Activated CD8-positive, alpha-beta memory T cell treated with anti-CD3 and anti-CD28 coated beads, Interleukin-2, amount 10 ng/mL, durations not matched to agents 7 days and 5 days (primary cell): ENCODE data around the gene KDM2A. TPM values are rescaled to one million over a fixed set of nuclear protein-coding genes. Genes with fewer than 3 reads are reported as not detected.

Experiments
- ATAC-seq: fragments of 150-1000 bp; cut with Tn5 transposase; one replicate; pipeline ENCODE4 v1.10.0; 2021; ENCODE audit warnings: moderate library complexity
- CTCF ChIA-PET: fragments of 350-600 bp; sonication (Branson Sonifier 250); formaldehyde crosslinking; loops from one replicate; lab custom pipeline; 2021; ENCODE audit warnings: antibody characterized with exemption; lab: Charles Lee
- DNase-seq: peaks from one replicate; pipeline ENCODE4 v3.0.0-alpha.2; 2020
- H3K27ac Mint-ChIP-seq: one replicate; pipeline ENCODE4 v1.8.0; 2021; ENCODE audit warnings: mild to moderate bottlenecking, mixed read lengths
- H3K27me3 Mint-ChIP-seq: one replicate; pipeline ENCODE4 v1.8.0; 2021; ENCODE audit warnings: mixed read lengths
- H3K36me3 Mint-ChIP-seq: one replicate; pipeline ENCODE4 v1.8.0; 2021; ENCODE audit warnings: mild to moderate bottlenecking, mixed read lengths
- H3K4me1 Mint-ChIP-seq: one replicate; pipeline ENCODE4 v1.8.0; 2021; ENCODE audit warnings: mixed read lengths
- H3K4me3 Mint-ChIP-seq: one replicate; pipeline ENCODE4 v1.8.0; 2021; ENCODE audit warnings: mild to moderate bottlenecking, moderate library complexity, mixed read lengths
- H3K9me3 Mint-ChIP-seq: one replicate; pipeline ENCODE4 v1.8.0; 2022; ENCODE audit warnings: low read depth, mixed read lengths
- total RNA-seq, 2 experiments: library from RNA; stranded (reverse); gene quantifications; one replicate each; pipeline ENCODE4 v1.2.3, GENCODE V29; 2021

KDM2A gene
- total RNA-seq, 2 experiments from 2014 or later, result 93.6 to 116 TPM

DNA sequence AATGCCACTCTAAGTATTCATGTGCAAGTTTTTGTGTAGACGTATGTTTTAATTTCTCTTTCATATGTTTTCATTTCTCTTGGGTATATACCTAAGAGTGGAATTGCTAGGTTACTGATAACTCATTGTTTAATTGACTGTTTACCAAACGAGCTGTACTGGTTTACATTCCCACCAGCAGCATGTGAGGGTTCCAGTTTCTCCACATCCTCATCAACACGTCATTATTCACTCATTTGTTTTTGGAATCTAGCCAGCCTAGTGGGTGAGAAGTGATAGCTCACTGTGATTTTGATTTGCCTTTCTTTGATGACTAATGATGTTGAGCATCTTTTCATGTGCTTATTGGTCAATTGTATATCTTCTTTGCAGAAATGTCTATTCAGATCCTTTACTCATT is 174.0 kb downstream of the KDM2A start:
- no peak for ATAC-seq
- Mint-ChIP-seq H3K27me3 (no peaks in the 10 kb centered on the region), H3K27ac (peak overlapping the region; percentile 60), H3K9me3 (peaks cover 8% of the 10 kb centered on the region), H3K4me3 (no peak overlapping the region), H3K4me1 (peaks cover 45% of the 10 kb centered on the region), H3K36me3 (peaks cover 72% of the 10 kb centered on the region)
- CTCF ChIA-PET, result interaction anchor here (0.6 to 15.2 kb wide), 6 partner anchors 10 to 28 kb away, joined by 3 to 137 read pairs (median 6); partner anchors contain the start of genes GRK2 and SSH3
- DNase-seq, result no peak

DNA sequence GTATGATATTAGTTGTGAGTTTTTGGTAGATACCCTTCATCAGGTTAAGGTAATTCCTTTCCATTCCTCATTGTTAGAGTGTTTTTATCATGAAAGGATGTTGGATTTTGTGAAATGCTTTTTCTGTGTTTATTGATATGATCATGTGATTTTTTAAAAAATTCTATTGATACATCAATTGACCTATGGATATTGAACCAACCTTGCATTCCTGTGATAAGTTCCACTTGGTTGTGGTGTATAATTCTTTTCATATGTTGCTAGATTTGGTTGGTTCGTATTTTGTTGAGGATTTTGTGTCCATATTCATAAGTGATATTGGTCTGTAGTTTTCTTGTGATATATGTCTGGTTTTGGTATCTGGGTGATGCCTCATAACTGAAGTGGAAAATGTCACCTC is 176.8 kb downstream of the KDM2A start:
- CTCF ChIA-PET, result interaction anchor here (2.2 to 15.2 kb wide), 2 partner anchors 22 to 25 kb away, joined by 8 to 137 read pairs; partner anchors contain the start of gene GRK2
- peaks cover 80% of the 10 kb centered on the region for H3K36me3 Mint-ChIP-seq
- no peak overlapping the region for H3K4me3 Mint-ChIP-seq
- DNase-seq (no peak), ATAC-seq (no peak)
- peaks cover 8% of the 10 kb centered on the region for H3K9me3 Mint-ChIP-seq
- peaks cover 35% of the 10 kb centered on the region for H3K4me1 Mint-ChIP-seq
- H3K27me3 Mint-ChIP-seq, result no peaks in the 10 kb centered on the region
- peak overlapping the region; percentile 15 for H3K27ac Mint-ChIP-seq

DNA sequence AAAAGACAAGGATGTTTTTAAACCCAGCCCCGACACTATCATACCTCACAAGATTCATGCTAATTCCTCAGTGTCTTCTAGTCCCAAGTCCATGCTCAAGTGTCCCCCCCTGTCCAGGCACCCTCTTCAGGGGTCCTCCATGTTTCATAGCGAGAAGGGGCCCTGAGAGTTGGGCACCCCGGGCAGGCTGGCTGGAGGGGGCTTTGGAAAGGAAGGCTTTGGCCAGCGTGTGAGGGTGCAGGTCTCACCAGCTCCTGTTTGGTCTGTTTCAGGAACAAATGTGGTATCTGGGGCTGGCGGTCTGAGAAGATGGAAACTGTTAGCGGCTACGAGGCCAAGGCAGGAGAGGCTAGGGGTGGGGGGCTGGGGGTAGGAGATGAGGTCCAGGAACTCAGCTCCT is 179.7 kb downstream of the KDM2A start:
- Mint-ChIP-seq H3K4me1 (peaks cover 15% of the 10 kb centered on the region), H3K4me3 (no peak overlapping the region), H3K27ac (no peak overlapping the region), H3K9me3 (peaks cover 8% of the 10 kb centered on the region), H3K27me3 (no peaks in the 10 kb centered on the region), H3K36me3 (peaks cover 55% of the 10 kb centered on the region)
- no peak for DNase-seq
- CTCF ChIA-PET, result interaction anchor here (1.6 to 1.8 kb wide), 3 partner anchors 11 to 28 kb away, joined by 4 to 10 read pairs (median 6); no protein-coding TSS in a partner anchor
- no peak for ATAC-seq

GRCh38 chr11:67299471-67300191 is 180.6 kb downstream of the KDM2A start:
- peaks cover 14% of the 10 kb centered on the region for H3K4me1 Mint-ChIP-seq
- H3K27ac Mint-ChIP-seq, result no peak overlapping the region
- peaks cover 8% of the 10 kb centered on the region for H3K9me3 Mint-ChIP-seq
- DNase-seq, result no peak
- no peak for ATAC-seq
- H3K27me3 Mint-ChIP-seq, result no peaks in the 10 kb centered on the region
- CTCF ChIA-PET, result interaction anchor here (1.6 to 1.8 kb wide), 3 partner anchors 12 to 29 kb away, joined by 4 to 10 read pairs (median 6); no protein-coding TSS in a partner anchor
- no peak overlapping the region for H3K4me3 Mint-ChIP-seq
- H3K36me3 Mint-ChIP-seq, result peaks cover 47% of the 10 kb centered on the region

DNA sequence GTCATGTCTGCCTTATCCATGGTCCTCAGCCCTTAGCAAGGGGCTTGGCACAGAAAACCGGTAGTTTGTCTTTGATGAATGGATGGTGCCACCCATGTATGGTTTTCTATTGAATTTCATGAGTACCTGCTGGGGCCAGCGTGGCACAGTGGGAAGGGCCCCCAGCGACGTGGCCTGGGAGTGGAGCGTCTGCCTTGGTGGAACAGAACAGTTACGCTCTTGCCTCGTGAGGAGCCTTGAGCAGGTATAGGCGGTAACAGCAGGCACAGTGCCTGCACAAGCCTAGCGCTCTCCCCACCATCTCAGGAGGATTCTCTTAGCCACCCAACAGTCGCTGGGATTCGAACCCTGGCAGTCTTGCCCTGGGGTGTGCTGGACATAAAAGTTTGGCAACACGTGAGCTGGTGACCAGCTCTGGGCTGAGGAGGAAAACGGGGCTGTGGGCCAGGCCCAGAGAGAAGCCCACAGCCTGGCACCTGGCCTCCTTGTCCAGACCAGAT is 181.2 kb downstream of the KDM2A start:
- CTCF ChIA-PET, result interaction anchor here (0.7 kb wide), 1 partner anchor 12 kb away, joined by 3 read pairs; no protein-coding TSS in a partner anchor
- H3K36me3 Mint-ChIP-seq, result peaks cover 40% of the 10 kb centered on the region
- ATAC-seq (no peak), DNase-seq (no peak)
- no peak overlapping the region for H3K27ac Mint-ChIP-seq
- H3K9me3 Mint-ChIP-seq, result peaks cover 8% of the 10 kb centered on the region
- H3K27me3 Mint-ChIP-seq, result no peaks in the 10 kb centered on the region
- H3K4me3 Mint-ChIP-seq, result no peak overlapping the region
- H3K4me1 Mint-ChIP-seq, result peaks cover 16% of the 10 kb centered on the region

- Mint-ChIP-seq H3K4me3 (no peak overlapping the region), H3K27me3 (no peaks in the 10 kb centered on the region), H3K4me1 (peaks cover 16% of the 10 kb centered on the region), H3K9me3 (peaks cover 8% of the 10 kb centered on the region), H3K36me3 (peaks cover 35% of the 10 kb centered on the region), H3K27ac (no peak overlapping the region)
- CTCF ChIA-PET, result interaction anchor here (0.7 to 3.1 kb wide), 3 partner anchors 11 to 34 kb away, joined by 3 to 9 read pairs (median 3); partner anchors contain the start of gene ANKRD13D
- no peak for ATAC-seq
- DNase-seq, result no peak
Observed at GRCh38 chr11:67300756-67301312, 181.8 kb downstream of the KDM2A start.

GRCh38 chr11:67301313-67301921 is 182.4 kb downstream of the KDM2A start:
- no peaks in the 10 kb centered on the region for H3K27me3 Mint-ChIP-seq

GRCh38 chr11:67301951-67302516 is 183.0 kb downstream of the KDM2A start:
- H3K27me3 Mint-ChIP-seq, result no peaks in the 10 kb centered on the region
- peaks cover 23% of the 10 kb centered on the region for H3K36me3 Mint-ChIP-seq
- DNase-seq (no peak), ATAC-seq (no peak)
- H3K27ac Mint-ChIP-seq, result no peak overlapping the region
- H3K9me3 Mint-ChIP-seq, result peaks cover under 1% of the 10 kb centered on the region
- H3K4me3 Mint-ChIP-seq, result no peak overlapping the region
- CTCF ChIA-PET, result interaction anchor here (1.2 to 4.4 kb wide), 6 partner anchors 8 to 44 kb away, joined by 3 to 29 read pairs (median 10); partner anchors contain the start of gene ANKRD13D
- H3K4me1 Mint-ChIP-seq, result peaks cover 13% of the 10 kb centered on the region

More at GRCh38 chr11:67301313-67301921, 182.4 kb downstream of the KDM2A start:
- Mint-ChIP-seq H3K9me3 (peaks cover 4% of the 10 kb centered on the region), H3K27ac (no peak overlapping the region), H3K4me1 (peaks cover 13% of the 10 kb centered on the region), H3K4me3 (no peak overlapping the region), H3K36me3 (peaks cover 29% of the 10 kb centered on the region)
- CTCF ChIA-PET, result interaction anchor here (0.9 to 4.4 kb wide), 5 partner anchors 8 to 39 kb away, joined by 3 to 29 read pairs (median 10); partner anchors contain the start of gene ANKRD13D
- DNase-seq, result no peak
- ATAC-seq, result no peak

DNA sequence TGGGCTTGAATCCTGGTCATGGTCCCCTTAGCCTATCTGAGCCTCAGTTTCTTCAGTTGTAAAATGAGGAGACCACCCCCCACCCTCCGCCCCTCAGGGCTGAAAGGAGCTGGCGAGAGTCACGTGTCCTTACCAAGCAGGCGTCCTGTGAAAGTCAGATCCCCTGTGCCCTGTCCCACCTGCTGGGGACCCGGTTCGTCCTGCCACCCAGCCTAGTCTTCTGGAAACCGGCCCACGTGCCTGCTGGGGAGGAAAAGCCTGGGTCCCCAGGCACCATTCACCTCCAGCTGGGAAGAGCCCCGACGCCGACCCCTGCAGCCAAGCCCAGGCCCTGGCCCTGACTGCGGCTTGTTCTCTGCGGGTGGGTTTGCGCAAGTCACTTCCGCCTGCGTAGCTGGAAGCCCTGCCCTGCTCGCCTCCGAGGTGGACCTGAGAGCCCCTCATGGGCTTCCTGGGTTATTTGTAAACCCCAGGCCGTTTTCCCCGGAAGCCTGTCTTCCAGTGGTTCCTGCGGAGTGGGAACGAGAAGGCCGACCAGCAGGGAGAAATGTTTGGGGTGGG is 183.6 kb downstream of the KDM2A start:
- DNase-seq (no peak), ATAC-seq (peak; percentile 2)
- peak overlapping the region; percentile 41 for H3K4me3 Mint-ChIP-seq
- H3K27ac Mint-ChIP-seq, result peak overlapping the region; percentile 24
- no peaks in the 10 kb centered on the region for H3K27me3 Mint-ChIP-seq
- CTCF ChIA-PET, result interaction anchor here (0.7 to 4.4 kb wide), 9 partner anchors 9 to 43 kb away, joined by 3 to 29 read pairs (median 9); partner anchors contain the start of gene ANKRD13D
- H3K4me1 Mint-ChIP-seq, result peaks cover 13% of the 10 kb centered on the region
- no peaks in the 10 kb centered on the region for H3K9me3 Mint-ChIP-seq
- peaks cover 21% of the 10 kb centered on the region for H3K36me3 Mint-ChIP-seq

GRCh38 chr11:67303132-67303834 is 184.2 kb downstream of the KDM2A start, which contains the start of gene SSH3:
Gene SSH3, plus strand, starts transcription at chr11:67303530. Its CDS starts 96 bp downstream, at chr11:67303626.
- no peaks in the 10 kb centered on the region for H3K9me3 Mint-ChIP-seq
- H3K27ac Mint-ChIP-seq, result peak within 1 kb of the TSS; percentile 24
- peak; percentile 67 for DNase-seq
- H3K27me3 Mint-ChIP-seq, result no peaks in the 10 kb centered on the region
- peak within 1 kb of the TSS; percentile 69 for H3K4me3 Mint-ChIP-seq
- peaks cover 15% of the 10 kb centered on the region for H3K36me3 Mint-ChIP-seq
- peaks cover 12% of the 10 kb centered on the region for H3K4me1 Mint-ChIP-seq
- CTCF ChIA-PET, result interaction anchor here (0.7 to 4.4 kb wide), 9 partner anchors 10 to 43 kb away, joined by 3 to 29 read pairs (median 9); partner anchors contain the start of gene ANKRD13D
- peak; percentile 92 for ATAC-seq

GRCh38 chr11:67303835-67304411 is 184.9 kb downstream of the KDM2A start:
- DNase-seq, result no peak
- Mint-ChIP-seq H3K27me3 (no peaks in the 10 kb centered on the region), H3K27ac (no peak overlapping the region), H3K4me1 (peaks cover 11% of the 10 kb centered on the region), H3K9me3 (no peaks in the 10 kb centered on the region), H3K36me3 (peaks cover 10% of the 10 kb centered on the region), H3K4me3 (peak overlapping the region; percentile 69)
- peak; percentile 34 for ATAC-seq
- CTCF ChIA-PET, result interaction anchor here (1.0 to 4.4 kb wide), 8 partner anchors 10 to 50 kb away, joined by 3 to 29 read pairs (median 10); partner anchors contain the start of gene ANKRD13D
